DOHH2 (cell line): ENCODE results near the gene TRABD2A.
"Not testable (repeated sequence)": the region's sequence is repeated elsewhere in the genome, so short reads cannot be mapped to it uniquely, and the experiment has no call there.

ENCODE experiments used
- H3F3A ChIP-seq: fragments of 200-600 bp; sonication (generic), shearing (Covaris generic); 2 replicates; pipeline ENCODE4 v1.6.0; 2016; ENCODE audit warnings: antibody characterized with exemption, mild to moderate bottlenecking; ENCODE audit not compliant: control insufficient read depth, insufficient read depth
- H3K27ac ChIP-seq: fragments of 200-600 bp; sonication (generic); 2 replicates; pipeline ENCODE4 v1.5.1; 2014; ENCODE audit warnings: low read depth, mild to moderate bottlenecking, low read length, moderate library complexity
- H3K27me3 ChIP-seq: fragments of 200-600 bp; sonication (generic); 2 replicates; pipeline ENCODE4 v1.6.1; 2014; ENCODE audit warnings: mild to moderate bottlenecking, low read length, mixed read lengths; ENCODE audit not compliant: control insufficient read depth
- H3K36me3 ChIP-seq: fragments of 200-600 bp; sonication (generic); 2 replicates; pipeline ENCODE4 v1.6.1; 2014; ENCODE audit warnings: mild to moderate bottlenecking, low read length, moderate library complexity, mixed read lengths; ENCODE audit not compliant: control insufficient read depth
- H3K4me1 ChIP-seq: fragments of 200-600 bp; sonication (generic); 2 replicates; pipeline ENCODE4 v1.6.1; 2014; ENCODE audit warnings: mild to moderate bottlenecking, low read length, mixed read lengths; ENCODE audit not compliant: control insufficient read depth
- H3K4me2 ChIP-seq: fragments of 200-600 bp; sonication (generic); 2 replicates; pipeline ENCODE4 v1.6.0; 2014; ENCODE audit warnings: mild to moderate bottlenecking, low read length, moderate library complexity
- H3K4me3 ChIP-seq: fragments of 200-600 bp; sonication (generic); 2 replicates; pipeline ENCODE4 v1.5.1; 2014; ENCODE audit warnings: mild to moderate bottlenecking, low read length, mixed read lengths
- H3K79me2 ChIP-seq: fragments of 200-600 bp; sonication (generic); 2 replicates; pipeline ENCODE4 v1.6.1; 2014; ENCODE audit warnings: mild to moderate bottlenecking, low read length, mixed read lengths; ENCODE audit not compliant: control insufficient read depth
- H3K9me2 ChIP-seq: fragments of 200-600 bp; sonication (generic); replicated peaks from 2 replicates; pipeline ENCODE4 v1.6.1; 2014; ENCODE audit warnings: mild to moderate bottlenecking, low read length, mixed read lengths; ENCODE audit not compliant: control insufficient read depth
- H3K9me3 ChIP-seq: fragments of 200-600 bp; sonication (generic); 2 replicates; pipeline ENCODE4 v1.6.1; 2014; ENCODE audit warnings: antibody characterized with exemption, low read length, mixed read lengths; ENCODE audit not compliant: control insufficient read depth, insufficient read depth
- H4K20me1 ChIP-seq: fragments of 200-600 bp; sonication (generic); 2 replicates; pipeline ENCODE4 v1.6.0; 2014; ENCODE audit warnings: low read depth, mild to moderate bottlenecking, antibody characterized with exemption, low read length, moderate library complexity; ENCODE audit not compliant: control insufficient read depth, insufficient read depth
- CTCF ChIP-seq: fragments of 200-600 bp; sonication (generic); IDR thresholded peaks from one replicate; pipeline ENCODE4 v1.5.1; 2014; ENCODE audit warnings: antibody characterized with exemption, mild to moderate bottlenecking, low read depth, low read length; ENCODE audit not compliant: poor library complexity, severe bottlenecking
- EZH2phosphoT487 ChIP-seq: fragments of 200-600 bp; sonication (generic); IDR thresholded peaks from 2 replicates; pipeline ENCODE4 v1.6.1; 2017; ENCODE audit warnings: borderline replicate concordance, mild to moderate bottlenecking, antibody characterized with exemption, low read length, moderate library complexity, mixed read lengths

Gene TRABD2A

GRCh38 chr2:84919885-84920580 lies 39.1 kb upstream of the TRABD2A start:
- H3K27ac ChIP-seq = peak overlapping the region; percentile 92
- H3K36me3 ChIP-seq = no peaks in the 10 kb centered on the region
- peak overlapping the region; percentile 69 for H3K4me2 ChIP-seq
- peaks cover 14% of the 10 kb centered on the region for H3F3A ChIP-seq
- no peaks in the 10 kb centered on the region for H4K20me1 ChIP-seq
- peak overlapping the region; percentile 56 for H3K4me3 ChIP-seq
- no peaks in the 10 kb centered on the region for H3K79me2 ChIP-seq
- H3K9me2 ChIP-seq = no peaks in the 10 kb centered on the region; the same call in 1 of the 2 replicates
- H3K27me3 ChIP-seq = no peaks in the 10 kb centered on the region
- TF ChIP-seq EZH2phosphoT487 = no peak
- TF ChIP-seq CTCF = no peak
- H3K9me3 ChIP-seq = peaks cover 3% of the 10 kb centered on the region; the same call in 1 of the 2 replicates
- peaks cover 61% of the 10 kb centered on the region for H3K4me1 ChIP-seq

GRCh38 chr2:84918430-84918829 lies 37.5 kb upstream of the TRABD2A start:
- peak overlapping the region; percentile 56 for H3K4me3 ChIP-seq
- no peaks in the 10 kb centered on the region for H3K36me3 ChIP-seq
- H3F3A ChIP-seq = peaks cover 6% of the 10 kb centered on the region; the same call in 1 of the 2 replicates
- H3K9me2 ChIP-seq = no peaks in the 10 kb centered on the region; the same call in 1 of the 2 replicates
- H3K27me3 ChIP-seq = no peaks in the 10 kb centered on the region
- H3K27ac ChIP-seq = peak overlapping the region; percentile 92
- H3K9me3 ChIP-seq = no peaks in the 10 kb centered on the region
- H3K4me1 ChIP-seq = peaks cover 45% of the 10 kb centered on the region
- TF ChIP-seq CTCF (no peak), EZH2phosphoT487 (no peak)
- H3K4me2 ChIP-seq = peak overlapping the region; percentile 69
- H3K79me2 ChIP-seq = no peaks in the 10 kb centered on the region
- no peaks in the 10 kb centered on the region for H4K20me1 ChIP-seq

GRCh38 chr2:84917821-84918220 lies 36.9 kb upstream of the TRABD2A start:
- not testable (repeated sequence) for H3K36me3 ChIP-seq, H3F3A ChIP-seq, H3K27me3 ChIP-seq, H3K4me2 ChIP-seq, H3K27ac ChIP-seq, H3K9me2 ChIP-seq, H3K79me2 ChIP-seq, H4K20me1 ChIP-seq, H3K9me3 ChIP-seq, H3K4me3 ChIP-seq
- peaks cover 41% of the 10 kb centered on the region for H3K4me1 ChIP-seq

- H3K27ac ChIP-seq, H3K4me2 ChIP-seq, H3K79me2 ChIP-seq, H3F3A ChIP-seq, H4K20me1 ChIP-seq, H3K4me3 ChIP-seq, H3K9me3 ChIP-seq, H3K36me3 ChIP-seq, H3K27me3 ChIP-seq, H3K9me2 ChIP-seq: not testable (repeated sequence)
- H3K4me1 ChIP-seq = peaks cover 26% of the 10 kb centered on the region
These were observed 34.8 kb upstream of the TRABD2A start for GRCh38 chr2:84915675-84916074.
